NCI-H2196 (cell line): ENCODE data around the gene CCR5AS.
A peak's percentile ranks its signal among the peaks of the same experiment; 100 is the strongest.
"Not testable (repeated sequence)": the region's sequence is repeated elsewhere in the genome, so short reads cannot be mapped to it uniquely, and the experiment has no call there.

Experiments
- DNase-seq: peaks from one replicate; lab custom pipeline; 2025; ENCODE audit not compliant: unreplicated experiment; lab: John Stamatoyannopoulos, UW

Gene CCR5AS

DNA sequence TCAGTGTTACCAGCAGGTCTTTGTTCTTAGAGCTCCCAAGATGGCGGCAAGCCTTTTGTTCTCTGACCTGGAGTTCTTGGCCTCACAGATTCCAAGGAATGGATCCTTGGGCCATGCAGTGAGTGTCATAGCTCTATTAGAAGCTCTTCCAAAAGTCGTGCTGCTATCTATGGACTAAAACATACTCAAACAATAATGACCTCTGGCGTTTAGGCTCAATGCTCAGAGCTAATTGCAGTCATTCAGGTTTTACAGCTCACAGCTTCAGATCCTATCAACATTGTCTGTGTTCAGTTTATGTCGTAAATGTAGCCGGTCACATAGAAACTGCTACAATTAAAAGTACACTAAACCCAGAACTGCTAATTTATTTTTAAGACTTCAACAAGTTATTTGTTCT is 22.4 kb upstream of the CCR5AS start:
- DNase-seq, result no peak

DNA sequence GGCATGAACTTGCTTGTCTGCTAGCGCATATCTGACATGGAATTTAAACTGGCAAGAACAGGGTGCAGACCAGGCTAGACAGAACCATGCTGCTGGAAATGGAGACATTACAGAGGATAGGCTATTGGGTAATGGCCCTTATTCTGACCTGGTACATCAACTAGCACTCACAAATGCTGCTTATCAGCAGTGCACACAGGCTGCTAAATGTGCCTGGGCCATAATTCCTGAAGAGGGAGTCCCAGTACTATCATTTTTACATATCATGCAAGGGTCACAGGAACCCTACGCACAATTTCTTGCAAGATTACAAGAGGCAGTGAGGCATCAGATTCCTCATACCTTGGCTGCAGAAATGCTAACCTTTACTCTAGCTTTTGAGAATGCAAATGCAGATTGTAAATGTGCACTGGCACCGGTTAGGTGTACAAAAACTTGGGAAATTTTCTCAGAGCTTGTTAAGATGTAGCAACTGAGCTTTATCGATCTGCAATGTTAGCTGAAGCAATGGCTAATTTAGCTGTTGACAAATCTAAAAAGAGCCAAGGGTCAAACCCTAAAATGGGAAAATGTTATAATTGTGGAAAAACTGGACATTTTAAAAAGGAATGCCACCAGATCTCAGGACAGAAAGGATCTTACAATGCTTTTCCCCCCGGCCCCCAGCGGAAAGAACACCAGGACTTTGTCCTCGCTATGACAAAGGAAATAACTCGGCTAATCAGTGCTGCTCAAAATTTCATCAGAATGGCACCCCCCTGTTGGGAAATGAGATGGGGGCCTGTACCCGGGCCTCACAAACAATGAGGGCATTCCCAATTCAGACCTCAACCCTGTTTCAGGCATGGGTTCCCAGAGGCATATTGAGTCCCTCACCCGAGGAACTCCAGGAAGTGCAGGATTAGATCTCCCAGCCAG is 21.3 kb upstream of the CCR5AS start:
- no peak for DNase-seq

- not testable (repeated sequence) for DNase-seq
These were observed 20.5 kb upstream of the CCR5AS start for GRCh38 chr3:46427404-46427803.

DNA sequence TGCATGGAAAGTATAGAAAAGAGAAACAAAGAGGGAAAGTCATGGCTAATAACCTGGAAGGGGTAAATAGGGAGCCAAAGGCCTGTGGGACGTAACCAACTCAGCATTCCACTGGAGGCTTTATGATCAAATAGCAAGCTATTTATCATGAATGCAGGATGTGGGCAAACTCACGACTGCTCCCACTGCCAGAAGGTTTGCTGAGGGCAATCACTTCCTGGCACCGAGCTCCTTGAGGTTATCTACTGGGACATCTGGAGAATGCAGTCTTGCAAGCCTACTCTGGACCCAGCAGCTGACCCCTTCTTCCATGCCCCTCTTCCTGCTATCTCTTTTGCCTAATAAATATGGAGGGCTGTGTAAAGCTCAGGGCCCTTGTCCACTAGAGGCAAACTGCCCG is 19.6 kb upstream of the CCR5AS start:
- DNase-seq, result not testable (repeated sequence)

DNA sequence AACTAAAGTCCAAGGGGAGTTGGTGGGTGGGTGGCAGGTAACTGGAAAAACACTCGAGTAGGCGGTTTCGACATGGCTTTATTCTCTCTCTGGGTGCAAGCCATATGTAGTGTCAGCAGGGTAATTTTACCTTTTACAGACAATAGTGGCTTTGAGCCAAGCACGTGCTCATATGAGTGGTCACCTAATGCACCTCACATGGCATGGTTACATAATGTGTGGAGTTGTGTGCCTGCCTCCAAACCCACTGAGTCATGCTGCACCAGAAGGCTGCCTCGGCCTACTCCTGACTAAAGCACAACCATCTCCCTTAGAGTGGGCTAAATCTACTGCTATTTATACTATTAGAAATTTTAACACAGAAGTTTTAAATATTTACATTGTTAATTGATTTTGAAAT is 16.7 kb upstream of the CCR5AS start:
- DNase-seq, result peak; percentile 25

DNA sequence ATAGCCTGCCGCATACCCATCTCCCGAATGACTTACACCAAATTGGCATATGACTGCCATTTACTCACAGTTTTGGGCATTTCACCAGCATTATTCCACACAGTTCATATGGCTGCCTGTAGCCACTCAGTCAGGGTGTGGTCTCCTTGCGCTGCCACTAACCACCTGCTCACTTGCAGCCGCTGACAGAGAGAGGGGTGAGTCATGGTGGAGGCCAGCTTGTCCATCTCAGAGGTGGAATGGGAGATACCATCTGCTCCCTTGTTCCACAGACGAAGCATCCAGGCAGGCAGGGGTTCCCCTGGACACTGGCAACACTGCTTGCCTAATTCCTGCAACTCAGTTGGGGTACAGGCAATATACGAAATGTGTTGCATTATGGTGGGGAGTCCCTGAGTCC is 15.8 kb upstream of the CCR5AS start:
- peak; percentile 13 for DNase-seq

DNA sequence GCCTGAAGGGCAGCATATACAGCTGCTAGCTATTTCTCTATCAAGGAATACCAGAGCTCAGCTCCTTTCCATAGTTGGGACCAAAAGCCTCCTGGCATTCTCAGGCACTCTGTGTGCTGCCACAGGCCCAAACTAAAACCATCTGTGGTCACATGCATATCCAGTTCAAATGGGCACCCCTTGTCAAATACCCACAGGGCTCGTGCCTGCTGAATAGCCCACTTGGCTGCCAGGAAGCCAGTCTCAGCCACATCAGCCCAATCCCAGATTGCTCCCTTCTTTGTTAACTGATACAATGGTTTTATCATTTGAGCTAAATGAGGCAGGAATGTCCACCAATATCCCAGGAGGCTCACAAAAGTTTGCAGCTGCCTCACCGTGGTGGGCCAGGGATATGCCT is 14.1 kb upstream of the CCR5AS start:
- DNase-seq, result no peak

DNA sequence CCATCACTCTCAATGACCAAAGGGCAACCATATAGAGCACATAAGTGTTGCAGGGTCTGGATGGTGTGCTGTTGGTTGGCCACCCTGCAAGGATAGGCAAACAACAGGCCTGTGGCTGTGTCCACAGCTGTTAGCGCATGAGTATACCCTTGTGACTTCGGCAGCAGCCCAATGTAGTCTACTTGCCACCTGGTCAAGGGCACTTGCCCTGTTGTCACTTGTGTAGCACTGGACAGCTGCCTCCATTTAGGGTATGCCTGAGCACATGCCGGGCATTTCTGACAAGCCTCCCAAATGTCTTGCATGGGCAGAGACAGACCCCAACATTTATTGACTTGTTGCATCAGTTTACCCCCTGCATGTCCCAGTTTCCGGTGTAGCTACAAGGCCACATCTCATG is 12.9 kb upstream of the CCR5AS start:
- DNase-seq, result no peak

- DNase-seq, result no peak
These were observed 11.2 kb upstream of the CCR5AS start for GRCh38 chr3:46417841-46418611.

GRCh38 chr3:46416811-46417510 is 10.1 kb upstream of the CCR5AS start:
- no peak for DNase-seq

GRCh38 chr3:46416125-46416810 is 9.4 kb upstream of the CCR5AS start:
- peak; percentile 31 for DNase-seq

- DNase-seq, result no peak
These were observed 7.9 kb upstream of the CCR5AS start for GRCh38 chr3:46414739-46415138.

GRCh38 chr3:46413951-46414350 is 7.1 kb upstream of the CCR5AS start:
- no peak for DNase-seq

GRCh38 chr3:46412786-46413298 is 6.0 kb upstream of the CCR5AS start:
- no peak for DNase-seq

DNA sequence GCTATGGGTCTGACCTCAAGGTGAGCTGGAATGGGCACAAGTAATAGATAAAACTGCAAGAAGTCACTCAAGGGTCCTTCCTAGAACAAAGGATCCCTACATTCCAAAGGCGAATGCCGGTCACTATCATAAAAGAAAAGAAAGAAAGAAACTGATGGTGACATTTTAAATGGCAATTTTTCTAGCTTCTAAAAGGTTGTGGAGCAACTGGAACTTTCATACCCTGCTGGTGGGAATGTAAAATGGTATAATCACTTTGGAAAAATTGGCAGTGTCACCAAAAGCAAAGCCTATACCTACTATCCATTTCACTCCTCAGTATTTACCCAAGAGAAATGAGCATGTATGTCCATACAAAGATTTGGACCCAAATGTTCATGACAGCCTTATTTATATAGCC is 4.4 kb upstream of the CCR5AS start:
- DNase-seq, result no peak

DNA sequence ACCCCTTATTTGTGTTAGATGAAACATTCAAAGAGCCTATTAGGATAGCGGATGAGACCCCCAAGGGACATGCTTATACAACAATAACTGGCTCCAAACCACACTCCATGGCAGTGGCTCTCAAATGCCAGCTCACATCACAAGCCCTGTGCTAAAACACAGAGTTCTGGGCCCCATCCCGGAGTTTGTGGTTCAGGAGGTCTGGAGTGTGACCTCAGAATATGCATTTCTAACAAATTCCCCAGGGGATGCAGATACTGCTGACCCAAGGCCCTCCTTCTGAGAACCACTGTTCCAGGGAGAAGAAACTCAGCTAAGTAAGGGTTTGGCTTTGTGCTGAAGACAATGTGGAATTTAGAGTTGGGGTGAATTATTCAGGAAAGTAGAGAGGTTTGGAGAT is 3.8 kb upstream of the CCR5AS start:
- DNase-seq, result no peak

DNA sequence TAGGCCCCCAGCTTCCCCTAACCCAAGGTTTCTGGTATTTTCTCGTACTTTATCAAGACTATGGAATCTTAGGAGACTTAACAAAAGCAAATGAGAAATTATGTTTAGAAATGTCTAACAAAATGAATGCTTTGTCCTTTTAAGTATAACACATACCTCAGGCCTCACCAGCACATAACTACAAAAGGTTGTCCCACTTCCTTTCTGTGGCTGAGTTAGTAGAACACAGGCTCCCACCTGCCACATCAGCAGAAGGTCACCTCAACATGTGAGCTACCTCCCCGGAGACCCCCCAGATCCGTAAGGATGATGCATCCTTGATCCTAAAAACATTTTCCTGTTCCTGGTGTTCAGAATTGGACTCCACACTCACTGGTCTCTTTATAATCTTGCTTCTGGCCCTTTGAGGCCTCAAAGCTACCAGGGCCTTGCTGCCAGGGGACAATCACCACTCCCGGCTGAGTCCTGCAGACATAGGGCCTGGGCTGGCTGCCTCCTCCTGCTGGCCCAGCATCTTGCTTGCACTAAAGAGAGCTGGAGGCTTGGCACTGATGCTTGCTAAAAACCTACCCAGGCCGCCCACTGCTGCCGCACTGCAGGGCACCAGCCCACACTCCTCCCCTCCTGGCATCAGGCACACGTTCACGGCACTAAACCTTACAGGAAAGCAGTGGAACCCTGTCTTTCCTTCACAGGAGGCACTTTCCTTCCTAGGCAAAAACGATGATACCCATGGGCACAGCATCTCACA is 3.0 kb upstream of the CCR5AS start:
- DNase-seq, result no peak

DNA sequence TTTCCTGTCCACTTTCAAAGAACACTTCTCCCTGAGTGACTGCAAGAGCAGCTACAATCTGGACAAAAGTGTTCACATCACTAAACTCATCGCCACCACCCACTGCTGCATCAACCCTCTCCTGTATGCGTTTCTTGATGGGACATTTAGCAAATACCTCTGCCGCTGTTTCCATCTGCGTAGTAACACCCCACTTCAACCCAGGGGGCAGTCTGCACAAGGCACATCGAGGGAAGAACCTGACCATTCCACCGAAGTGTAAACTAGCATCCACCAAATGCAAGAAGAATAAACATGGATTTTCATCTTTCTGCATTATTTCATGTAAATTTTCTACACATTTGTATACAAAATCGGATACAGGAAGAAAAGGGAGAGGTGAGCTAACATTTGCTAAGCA is 2.0 kb upstream of the CCR5AS start:
- no peak for DNase-seq

DNA sequence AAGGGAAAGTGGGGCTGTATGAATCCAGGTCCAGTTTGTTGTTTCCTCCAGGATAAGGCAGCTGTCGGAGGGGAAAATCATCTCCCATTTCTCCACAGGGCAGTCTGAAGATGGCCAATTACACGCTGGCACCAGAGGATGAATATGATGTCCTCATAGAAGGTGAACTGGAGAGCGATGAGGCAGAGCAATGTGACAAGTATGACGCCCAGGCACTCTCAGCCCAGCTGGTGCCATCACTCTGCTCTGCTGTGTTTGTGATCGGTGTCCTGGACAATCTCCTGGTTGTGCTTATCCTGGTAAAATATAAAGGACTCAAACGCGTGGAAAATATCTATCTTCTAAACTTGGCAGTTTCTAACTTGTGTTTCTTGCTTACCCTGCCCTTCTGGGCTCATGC is 1.1 kb upstream of the CCR5AS start:
- no peak for DNase-seq

- no peak for DNase-seq
These were observed 451 bp downstream of the CCR5AS start for GRCh38 chr3:46406443-46406787.
